ENCODE data around the gene COQ10B. TPM values are rescaled to one million over a fixed set of nuclear protein-coding genes. Genes with fewer than 3 reads are reported as not detected.
A peak's percentile ranks its signal among the peaks of the same experiment; 100 is the strongest.

The COQ10B gene
- total RNA-seq, result 6.0 TPM

- Histone ChIP-seq H3K4me1 (peaks cover 9 to 19% of the 10 kb centered on the region in 2 donors), H3K36me3 (no peaks in the 10 kb centered on the region), H3K4me3 (peak within 1 kb of the TSS; percentile 60 to 83), H3K27me3 (no peaks in the 10 kb centered on the region), H3K9me3 (no peaks in the 10 kb centered on the region), H3K27ac (peak within 1 kb of the TSS; percentile 96 to 99)
- DNase-seq (ENCODE audit: low spot score in 2 of 2), result peak; percentile 98 to 100
- TF ChIP-seq CTCF (IDR thresholded peaks at IDR 0.05), result peak in 2 of 3 experiments; percentile 15 to 25
- intact Hi-C loops (cut with DNase I), result loop anchor here (1.0 to 10.0 kb wide), 7 partner anchors 18 to 816 kb away; partner anchors contain the start of genes CCDC150, HSPE1, MARS2 and MOB4
These were observed at the start of gene COQ10B for GRCh38 chr2:197453123-197453913. COQ10B (plus strand) TSS chr2:197453552; CDS start chr2:197453561, 9 bp downstream.

DNA sequence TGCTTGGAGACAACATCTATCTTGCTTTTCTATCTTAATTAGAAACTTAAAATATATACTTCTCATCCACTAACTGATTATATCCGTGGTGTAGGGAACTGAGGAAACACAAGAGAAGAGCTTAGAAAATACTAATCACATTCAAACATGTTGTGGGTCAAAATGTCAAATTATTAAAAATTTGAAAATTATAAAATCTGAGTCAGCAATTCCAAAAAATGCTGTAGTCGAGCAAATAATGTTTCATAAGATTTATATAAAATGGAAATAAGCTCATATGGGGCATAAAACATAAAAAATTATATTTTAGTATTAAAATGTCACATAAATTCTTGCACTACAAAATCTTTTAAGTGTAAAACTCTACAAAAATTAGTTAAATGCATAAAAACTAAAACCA lies 47.8 kb upstream of the COQ10B start:
- Histone ChIP-seq H3K36me3 (peaks cover 87 to 100% of the 10 kb centered on the region in 2 donors), H3K4me1 (no peaks in the 10 kb centered on the region), H3K27me3 (no peaks in the 10 kb centered on the region), H3K9me3 (no peaks in the 10 kb centered on the region), H3K4me3 (no peak overlapping the region), H3K27ac (no peak overlapping the region)
- DNase-seq (ENCODE audit: low spot score in 2 of 2), result no peak
- intact Hi-C loops (cut with DNase I), result loop anchor here (5.0 kb wide), 1 partner anchor 87 kb away; no protein-coding TSS in a partner anchor
- no peak for TF ChIP-seq CTCF (IDR thresholded peaks at IDR 0.05)

DNA sequence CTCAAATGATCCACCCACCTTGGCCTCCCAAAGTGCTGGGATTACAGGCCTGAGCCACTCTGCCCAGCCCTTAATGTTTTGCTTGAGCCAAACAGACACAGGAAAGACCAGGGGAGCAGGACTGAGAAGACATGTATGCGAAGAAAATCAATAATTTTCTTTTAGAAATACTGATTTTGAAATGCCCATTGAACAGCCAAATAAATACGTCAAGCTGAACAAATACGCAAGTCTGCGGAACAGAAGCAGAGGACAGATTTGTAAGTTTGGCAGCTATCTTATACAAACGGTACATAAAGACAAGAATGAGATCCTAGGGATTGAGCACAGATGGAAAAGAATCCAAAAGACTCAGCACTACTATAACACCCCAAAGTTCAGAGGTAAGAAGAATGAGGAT lies 39.3 kb upstream of the COQ10B start:
- DNase-seq (ENCODE audit: low spot score in 2 of 2), result no peak
- no peaks in the 10 kb centered on the region for H3K27me3 ChIP-seq
- peaks cover 83 to 91% of the 10 kb centered on the region in 2 donors for H3K36me3 ChIP-seq
- H3K4me3 ChIP-seq, result no peak overlapping the region
- H3K9me3 ChIP-seq, result no peaks in the 10 kb centered on the region
- H3K27ac ChIP-seq, result no peak overlapping the region
- no peak for TF ChIP-seq CTCF (IDR thresholded peaks at IDR 0.05)
- H3K4me1 ChIP-seq, result no peaks in the 10 kb centered on the region
- intact Hi-C loops (cut with DNase I), result no loop called here

DNA sequence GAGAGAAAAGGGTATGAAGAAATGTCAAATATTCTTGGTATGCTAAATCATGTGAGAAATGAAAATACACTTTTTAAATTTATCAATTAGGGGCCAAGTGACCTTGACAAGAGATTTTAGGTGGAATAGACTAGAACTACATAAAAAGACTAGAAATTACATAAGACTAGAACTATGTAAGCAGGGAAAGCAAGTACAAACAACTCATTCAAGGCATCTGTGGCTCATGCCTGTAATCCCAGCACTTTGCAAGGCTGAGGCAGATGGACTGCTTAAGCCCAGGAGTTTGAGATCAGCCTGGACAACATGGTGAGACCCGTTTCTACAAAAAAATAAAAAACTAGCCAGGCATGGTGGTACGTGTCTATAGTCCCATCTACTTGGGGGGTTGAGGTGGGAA lies 38.8 kb upstream of the COQ10B start:
- TF ChIP-seq CTCF (IDR thresholded peaks at IDR 0.05), result no peak
- Histone ChIP-seq H3K36me3 (peaks cover 85 to 90% of the 10 kb centered on the region in 2 donors), H3K4me1 (no peaks in the 10 kb centered on the region), H3K27ac (no peak overlapping the region), H3K4me3 (no peak overlapping the region), H3K27me3 (no peaks in the 10 kb centered on the region), H3K9me3 (no peaks in the 10 kb centered on the region)
- no peak for DNase-seq (ENCODE audit: low spot score in 2 of 2)
- intact Hi-C loops (cut with DNase I), result no loop called here

DNA sequence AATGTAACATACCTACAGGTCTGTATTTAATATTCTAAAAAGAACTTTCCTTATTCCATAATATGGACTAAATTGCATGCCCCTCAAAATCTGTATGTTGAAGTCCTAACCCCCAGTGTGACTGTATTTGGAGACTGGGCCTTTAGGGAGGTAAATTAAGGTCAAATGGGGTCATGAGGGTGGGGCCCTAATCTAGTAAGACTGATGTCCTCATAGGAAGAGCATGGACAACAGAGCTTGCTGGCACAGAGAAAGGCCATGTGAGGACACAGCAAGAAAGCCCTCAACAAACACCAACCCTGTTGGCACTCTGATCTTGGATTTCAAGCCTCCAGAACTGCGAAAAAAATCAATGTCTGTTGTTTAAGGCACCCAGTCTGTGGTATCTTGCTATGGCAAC lies 37.1 kb upstream of the COQ10B start:
- H3K27ac ChIP-seq, result no peak overlapping the region
- H3K9me3 ChIP-seq, result no peaks in the 10 kb centered on the region
- DNase-seq (ENCODE audit: low spot score in 2 of 2), result no peak
- TF ChIP-seq CTCF (IDR thresholded peaks at IDR 0.05), result no peak
- H3K4me1 ChIP-seq, result no peaks in the 10 kb centered on the region
- no peak overlapping the region for H3K4me3 ChIP-seq
- intact Hi-C loops (cut with DNase I), result no loop called here
- no peaks in the 10 kb centered on the region for H3K27me3 ChIP-seq
- peaks cover 82 to 90% of the 10 kb centered on the region in 2 donors for H3K36me3 ChIP-seq

Measured in ascending aorta (tissue), 2 donors.